ENCODE measurements around the gene LRRC4B.
"Not testable (repeated sequence)": the region's sequence is repeated elsewhere in the genome, so short reads cannot be mapped to it uniquely, and the experiment has no call there.

The LRRC4B gene

GRCh38 chr19:50602496-50602895 lies 34.3 kb upstream of the LRRC4B start:
- Histone ChIP-seq H3K9ac (no peak overlapping the region), H4K20me1 (no peaks in the 10 kb centered on the region), H3K27ac (no peak overlapping the region), H3K27me3 (no peaks in the 10 kb centered on the region), H3K36me3 (no peaks in the 10 kb centered on the region), H3K9me3 (replicated peaks in 1 of 11) (peaks cover 0 to 7% (median 0%) of the 10 kb centered on the region in 11 experiments; a peak in 1 of 22 replicates), H3K4me3 (no peak overlapping the region), H3K4me1 (no peaks in the 10 kb centered on the region), H3K4me2 (no peak overlapping the region)
- TF ChIP-seq Cebpa-rat (IDR thresholded peaks at IDR 0.05) = no peak

GRCh38 chr19:50602089-50602422 lies 33.8 kb upstream of the LRRC4B start:
- Histone ChIP-seq H3K36me3 (no peaks in the 10 kb centered on the region), H3K9ac (no peak overlapping the region), H3K4me1 (no peaks in the 10 kb centered on the region), H3K4me3 (no peak overlapping the region), H3K9me3 (replicated peaks in 1 of 11) (peaks cover 0 to 7% (median 0%) of the 10 kb centered on the region in 11 experiments; a peak in 1 of 22 replicates), H3K4me2 (no peak overlapping the region), H3K27me3 (no peaks in the 10 kb centered on the region), H4K20me1 (no peaks in the 10 kb centered on the region), H3K27ac (no peak overlapping the region)
- no peak for TF ChIP-seq Cebpa-rat (IDR thresholded peaks at IDR 0.05)

- no peak overlapping the region for H3K4me2 ChIP-seq
- H3K27ac ChIP-seq = no peak overlapping the region
- no peaks in the 10 kb centered on the region for H4K20me1 ChIP-seq
- H3K4me1 ChIP-seq = no peaks in the 10 kb centered on the region
- H3K36me3 ChIP-seq = no peaks in the 10 kb centered on the region
- no peaks in the 10 kb centered on the region for H3K27me3 ChIP-seq
- no peak overlapping the region for H3K4me3 ChIP-seq
- peaks cover 0 to 7% (median 0%) of the 10 kb centered on the region in 11 experiments; a peak in 1 of 22 replicates for H3K9me3 ChIP-seq (replicated peaks in 1 of 11)
- no peak overlapping the region for H3K9ac ChIP-seq
- TF ChIP-seq Cebpa-rat (IDR thresholded peaks at IDR 0.05) = no peak
Measured at GRCh38 chr19:50601407-50602088, 33.3 kb upstream of the LRRC4B start.

- Histone ChIP-seq H3K27me3 (no peaks in the 10 kb centered on the region), H3K27ac (no peak overlapping the region)
- TF ChIP-seq Cebpa-rat (IDR thresholded peaks at IDR 0.05) = no peak
Measured at GRCh38 chr19:50599427-50599826, 31.2 kb upstream of the LRRC4B start.

GRCh38 chr19:50590191-50590590 lies 22.0 kb upstream of the LRRC4B start:
- Histone ChIP-seq H4K20me1 (no peaks in the 10 kb centered on the region), H3K4me1 (no peaks in the 10 kb centered on the region), H3K4me3 (no peak overlapping the region), H3K9ac (no peak overlapping the region), H3K36me3 (no peaks in the 10 kb centered on the region), H3K4me2 (no peak overlapping the region), H3K9me3 (replicated peaks in 1 of 11) (peaks cover 0 to 9% (median 0%) of the 10 kb centered on the region in 11 experiments; a peak in 3 of 22 replicates), H3K27ac (no peak overlapping the region), H3K27me3 (no peaks in the 10 kb centered on the region)
- TF ChIP-seq Cebpa-rat (IDR thresholded peaks at IDR 0.05) = no peak

More at GRCh38 chr19:50599427-50599826, 31.2 kb upstream of the LRRC4B start:
- Histone ChIP-seq H3K4me2 (no peak overlapping the region), H3K4me3 (no peak overlapping the region), H3K9ac (no peak overlapping the region), H3K9me3 (replicated peaks in 1 of 11) (peaks cover 0 to 3% (median 0%) of the 10 kb centered on the region in 11 experiments; a peak in 1 of 22 replicates), H3K36me3 (no peaks in the 10 kb centered on the region), H4K20me1 (no peaks in the 10 kb centered on the region), H3K4me1 (no peaks in the 10 kb centered on the region)

- H4K20me1 ChIP-seq, H3K4me1 ChIP-seq, H3K4me3 ChIP-seq, H3K4me2 ChIP-seq, H3K36me3 ChIP-seq, H3K9ac ChIP-seq, H3K27me3 ChIP-seq, H3K27ac ChIP-seq: not testable (repeated sequence)
- peaks cover 5 to 12% (median 9%) of the 10 kb centered on the region in 11 experiments; a peak in 19 of 22 replicates for H3K9me3 ChIP-seq (replicated peaks in 1 of 11)
Measured at GRCh38 chr19:50581795-50582660, 13.8 kb upstream of the LRRC4B start.

GRCh38 chr19:50580970-50581634 lies 12.9 kb upstream of the LRRC4B start:
- H3K27me3 ChIP-seq = no peaks in the 10 kb centered on the region
- no peak for TF ChIP-seq Cebpa-rat (IDR thresholded peaks at IDR 0.05)
- H3K4me3 ChIP-seq = no peak overlapping the region
- H3K36me3 ChIP-seq = no peaks in the 10 kb centered on the region
- no peak overlapping the region for H3K4me2 ChIP-seq
- H4K20me1 ChIP-seq = no peaks in the 10 kb centered on the region
- H3K4me1 ChIP-seq = no peaks in the 10 kb centered on the region
- H3K27ac ChIP-seq = no peak overlapping the region
- H3K9ac ChIP-seq = no peak overlapping the region
- H3K9me3 ChIP-seq (replicated peaks in 1 of 11) = peaks cover 5 to 12% (median 9%) of the 10 kb centered on the region in 11 experiments; a peak in 19 of 22 replicates

- H3K9me3 ChIP-seq (replicated peaks in 1 of 11) = peaks cover 5 to 12% (median 9%) of the 10 kb centered on the region in 11 experiments; a peak in 19 of 22 replicates
- H4K20me1 ChIP-seq = no peaks in the 10 kb centered on the region
- H3K4me1 ChIP-seq = no peaks in the 10 kb centered on the region
- no peak overlapping the region for H3K9ac ChIP-seq
- H3K27ac ChIP-seq = no peak overlapping the region
- no peaks in the 10 kb centered on the region for H3K27me3 ChIP-seq
- no peak overlapping the region for H3K4me2 ChIP-seq
- H3K36me3 ChIP-seq = no peaks in the 10 kb centered on the region
- TF ChIP-seq Cebpa-rat (IDR thresholded peaks at IDR 0.05) = no peak
- no peak overlapping the region for H3K4me3 ChIP-seq
Measured at GRCh38 chr19:50580240-50580639, 12.0 kb upstream of the LRRC4B start.

- not testable (repeated sequence) for H3K9me3 ChIP-seq (replicated peaks in 1 of 11); H4K20me1 ChIP-seq; H3K27ac ChIP-seq; H3K4me3 ChIP-seq; H3K4me1 ChIP-seq; H3K9ac ChIP-seq; H3K4me2 ChIP-seq; H3K27me3 ChIP-seq; H3K36me3 ChIP-seq
Measured at GRCh38 chr19:50576769-50577168, 8.5 kb upstream of the LRRC4B start.
